Measurements from ENCODE around the gene BTG2. TPM values are rescaled to one million over a fixed set of nuclear protein-coding genes. Genes with fewer than 3 reads are reported as not detected.

The BTG2 gene
- total RNA-seq, 1 donor: 14.5 TPM

GRCh38 chr1:203321273-203322052 is 16.1 kb downstream of the BTG2 start:
- no peak for DNase-seq (ENCODE audit: insufficient read length, low spot score, missing footprints)
- peaks cover 63% of the 10 kb centered on the region for H3K27me3 ChIP-seq (ENCODE audit: insufficient read depth, low read length)

GRCh38 chr1:203322500-203323179 is 17.3 kb downstream of the BTG2 start:
- peaks cover 4% of the 10 kb centered on the region for H3K4me1 ChIP-seq (ENCODE audit: insufficient read depth, low read length)
- H3K4me3 ChIP-seq (ENCODE audit: insufficient read depth, low read length): no peak overlapping the region
- TF ChIP-seq CTCF (IDR thresholded peaks at IDR 0.05; ENCODE audit: extremely low read depth, low read depth, low read length): no peak
- H3K4me2 ChIP-seq (ENCODE audit: insufficient read depth, low read length): no peak overlapping the region
- H3K79me2 ChIP-seq (ENCODE audit: insufficient read depth, low read length): no peaks in the 10 kb centered on the region
- H2AFZ ChIP-seq (ENCODE audit: low read length): no peak overlapping the region
- H3K9me3 ChIP-seq (ENCODE audit: low read depth, low read length): no peaks in the 10 kb centered on the region
- DNase-seq (ENCODE audit: insufficient read length, low spot score, missing footprints): no peak
- H3K36me3 ChIP-seq (ENCODE audit: insufficient read depth, low read length): no peaks in the 10 kb centered on the region
- no peaks in the 10 kb centered on the region for H4K20me1 ChIP-seq (ENCODE audit: insufficient read depth, low read length)
- H3K27me3 ChIP-seq (ENCODE audit: insufficient read depth, low read length): peaks cover 61% of the 10 kb centered on the region
- no peak overlapping the region for H3K27ac ChIP-seq (ENCODE audit: low read depth, low read length)

More at GRCh38 chr1:203321273-203322052, 16.1 kb downstream of the BTG2 start:
- H2AFZ ChIP-seq (ENCODE audit: low read length): no peak overlapping the region
- no peaks in the 10 kb centered on the region for H3K9me3 ChIP-seq (ENCODE audit: low read depth, low read length)
- no peak for TF ChIP-seq CTCF (IDR thresholded peaks at IDR 0.05; ENCODE audit: extremely low read depth, low read depth, low read length)
- no peaks in the 10 kb centered on the region for H3K4me1 ChIP-seq (ENCODE audit: insufficient read depth, low read length)
- H3K36me3 ChIP-seq (ENCODE audit: insufficient read depth, low read length): no peaks in the 10 kb centered on the region
- no peak overlapping the region for H3K27ac ChIP-seq (ENCODE audit: low read depth, low read length)
- no peak overlapping the region for H3K4me2 ChIP-seq (ENCODE audit: insufficient read depth, low read length)
- no peak overlapping the region for H3K4me3 ChIP-seq (ENCODE audit: insufficient read depth, low read length)
- no peaks in the 10 kb centered on the region for H4K20me1 ChIP-seq (ENCODE audit: insufficient read depth, low read length)
- H3K79me2 ChIP-seq (ENCODE audit: insufficient read depth, low read length): no peaks in the 10 kb centered on the region

- Histone ChIP-seq H3K36me3 (ENCODE audit: insufficient read depth, low read length) (no peaks in the 10 kb centered on the region), H3K4me1 (ENCODE audit: insufficient read depth, low read length) (peaks cover 8% of the 10 kb centered on the region), H3K4me3 (ENCODE audit: insufficient read depth, low read length) (no peak overlapping the region), H4K20me1 (ENCODE audit: insufficient read depth, low read length) (no peaks in the 10 kb centered on the region), H2AFZ (ENCODE audit: low read length) (no peak overlapping the region), H3K79me2 (ENCODE audit: insufficient read depth, low read length) (no peaks in the 10 kb centered on the region), H3K27ac (ENCODE audit: low read depth, low read length) (no peak overlapping the region), H3K9me3 (ENCODE audit: low read depth, low read length) (no peaks in the 10 kb centered on the region), H3K27me3 (ENCODE audit: insufficient read depth, low read length) (peaks cover 69% of the 10 kb centered on the region), H3K4me2 (ENCODE audit: insufficient read depth, low read length) (no peak overlapping the region)
- DNase-seq (ENCODE audit: insufficient read length, low spot score, missing footprints): no peak
- TF ChIP-seq CTCF (IDR thresholded peaks at IDR 0.05; ENCODE audit: extremely low read depth, low read depth, low read length): no peak
Observed at GRCh38 chr1:203323587-203323986, 18.3 kb downstream of the BTG2 start.

Data from osteoblast (primary cell).